Measurements from ENCODE around the gene DGCR2. TPM values are rescaled to one million over a fixed set of nuclear protein-coding genes. Genes with fewer than 3 reads are reported as not detected.

Gene DGCR2
- total and polyA plus RNA-seq, 10 of the 15 experiments (the other 5 are each of a cell fraction or from before 2014, with no cell fraction given): 0.19 to 28.4 (median 16.0) TPM

DNA sequence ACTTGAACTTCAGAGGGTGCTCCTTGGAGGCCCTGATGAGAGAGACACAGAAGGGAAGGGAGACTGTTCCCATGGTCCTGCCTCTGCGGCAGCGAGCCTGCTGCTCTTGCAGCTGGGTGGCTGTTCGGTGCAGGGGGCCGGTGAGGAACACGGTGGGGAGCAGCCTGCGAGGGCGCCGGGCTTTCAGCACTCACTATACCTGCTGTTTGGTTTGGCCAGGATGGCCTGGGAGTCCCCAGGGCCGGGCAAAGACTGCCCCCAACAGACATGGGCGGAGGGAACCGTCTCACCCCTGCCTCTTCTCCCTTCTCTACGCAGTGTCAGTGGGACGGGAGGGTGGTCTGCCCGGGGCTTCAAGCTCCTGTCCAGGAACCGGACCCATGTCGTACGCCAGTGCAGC lies 128.2 kb downstream of the DGCR2 start (continued):
- TF ChIP-seq, protein P1, sequence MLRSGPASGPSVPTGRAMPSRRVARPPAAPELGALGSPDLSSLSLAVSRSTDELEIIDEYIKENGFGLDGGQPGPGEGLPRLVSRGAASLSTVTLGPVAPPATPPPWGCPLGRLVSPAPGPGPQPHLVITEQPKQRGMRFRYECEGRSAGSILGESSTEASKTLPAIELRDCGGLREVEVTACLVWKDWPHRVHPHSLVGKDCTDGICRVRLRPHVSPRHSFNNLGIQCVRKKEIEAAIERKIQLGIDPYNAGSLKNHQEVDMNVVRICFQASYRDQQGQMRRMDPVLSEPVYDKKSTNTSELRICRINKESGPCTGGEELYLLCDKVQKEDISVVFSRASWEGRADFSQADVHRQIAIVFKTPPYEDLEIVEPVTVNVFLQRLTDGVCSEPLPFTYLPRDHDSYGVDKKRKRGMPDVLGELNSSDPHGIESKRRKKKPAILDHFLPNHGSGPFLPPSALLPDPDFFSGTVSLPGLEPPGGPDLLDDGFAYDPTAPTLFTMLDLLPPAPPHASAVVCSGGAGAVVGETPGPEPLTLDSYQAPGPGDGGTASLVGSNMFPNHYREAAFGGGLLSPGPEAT (IDR thresholded peaks at IDR 0.05; ENCODE audit: low read depth): no peak
- TF ChIP-seq, protein P2, sequence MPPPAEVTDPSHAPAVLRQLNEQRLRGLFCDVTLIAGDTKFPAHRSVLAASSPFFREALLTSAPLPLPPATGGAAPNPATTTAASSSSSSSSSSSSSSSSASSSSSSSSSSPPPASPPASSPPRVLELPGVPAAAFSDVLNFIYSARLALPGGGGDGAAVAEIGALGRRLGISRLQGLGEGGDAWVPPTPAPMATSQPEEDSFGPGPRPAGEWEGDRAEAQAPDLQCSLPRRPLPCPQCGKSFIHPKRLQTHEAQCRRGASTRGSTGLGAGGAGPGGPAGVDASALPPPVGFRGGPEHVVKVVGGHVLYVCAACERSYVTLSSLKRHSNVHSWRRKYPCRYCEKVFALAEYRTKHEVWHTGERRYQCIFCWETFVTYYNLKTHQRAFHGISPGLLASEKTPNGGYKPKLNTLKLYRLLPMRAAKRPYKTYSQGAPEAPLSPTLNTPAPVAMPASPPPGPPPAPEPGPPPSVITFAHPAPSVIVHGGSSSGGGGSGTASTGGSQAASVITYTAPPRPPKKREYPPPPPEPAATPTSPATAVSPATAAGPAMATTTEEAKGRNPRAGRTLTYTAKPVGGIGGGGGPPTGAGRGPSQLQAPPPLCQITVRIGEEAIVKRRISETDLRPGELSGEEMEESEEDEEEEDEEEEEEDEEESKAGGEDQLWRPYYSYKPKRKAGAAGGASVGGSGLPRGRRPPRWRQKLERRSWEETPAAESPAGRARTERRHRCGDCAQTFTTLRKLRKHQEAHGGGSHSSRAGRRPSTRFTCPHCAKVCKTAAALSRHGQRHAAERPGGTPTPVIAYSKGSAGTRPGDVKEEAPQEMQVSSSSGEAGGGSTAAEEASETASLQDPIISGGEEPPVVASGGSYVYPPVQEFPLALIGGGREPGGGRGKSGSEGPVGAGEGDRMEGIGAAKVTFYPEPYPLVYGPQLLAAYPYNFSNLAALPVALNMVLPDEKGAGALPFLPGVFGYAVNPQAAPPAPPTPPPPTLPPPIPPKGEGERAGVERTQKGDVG (CRISPR knock-in tag; IDR thresholded peaks at IDR 0.05): no peak

DNA sequence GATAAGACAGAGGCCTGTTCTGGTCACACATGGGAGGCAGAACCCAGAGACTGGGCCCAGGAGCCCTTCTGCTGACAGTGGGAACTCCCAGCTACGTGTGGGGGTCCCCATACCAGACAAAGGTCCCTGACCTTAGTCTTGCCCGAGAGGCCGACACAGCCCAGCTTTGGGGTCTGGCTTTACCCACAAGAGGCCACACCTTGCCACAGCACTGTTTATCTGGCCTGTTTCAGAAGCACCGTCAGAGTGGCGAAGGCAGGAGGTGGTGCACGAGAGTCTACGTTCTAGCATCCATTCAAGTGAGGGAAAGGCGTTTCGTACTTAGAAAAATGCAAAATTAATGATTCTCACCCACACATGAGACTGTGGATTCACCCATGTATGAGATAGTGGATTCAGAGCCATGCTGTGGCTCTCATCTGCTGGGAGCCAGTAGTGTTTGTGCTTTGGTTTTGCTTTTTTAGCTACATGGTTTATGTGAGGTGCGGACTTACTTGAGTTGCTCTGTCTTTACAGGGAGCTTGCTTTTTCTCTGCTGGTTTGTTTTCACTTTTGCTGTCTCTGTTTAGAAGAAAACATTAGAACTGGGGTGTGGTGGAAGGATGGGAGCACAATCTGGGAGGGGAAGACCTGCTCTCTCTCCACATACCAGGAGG lies 129.5 kb downstream of the DGCR2 start:
- Histone ChIP-seq H3K9me3 (replicated peaks; ENCODE audit: control insufficient read depth, insufficient read depth, low read length) (no peaks in the 10 kb centered on the region), H2AFZ (ENCODE audit: control insufficient read depth, low read depth, low read length) (no peak overlapping the region), H3K9ac (ENCODE audit: control insufficient read depth, insufficient read depth, low read length) (no peak overlapping the region), H3K27ac (ENCODE audit: control insufficient read depth, insufficient read depth) (no peak overlapping the region), H3K4me3 (no peak overlapping the region), H3K4me1 (ENCODE audit: control insufficient read depth, insufficient read depth, low read length) (no peaks in the 10 kb centered on the region), H4K20me1 (ENCODE audit: control insufficient read depth, insufficient read depth) (no peaks in the 10 kb centered on the region; the same call in 1 of the 2 replicates), H3K4me2 (ENCODE audit: control insufficient read depth, insufficient read depth) (no peak overlapping the region), H3K27me3 (replicated peaks in 1 of 2; ENCODE audit: control insufficient read depth in 2 of 2, insufficient read depth in 2 of 2, low read length in 1 of 2) (no peaks in the 10 kb centered on the region), H3K79me2 (ENCODE audit: control insufficient read depth, insufficient read depth, low read length) (no peaks in the 10 kb centered on the region), H3K36me3 (ENCODE audit: control insufficient read depth in 2 of 2, insufficient read depth in 2 of 2, low read length in 1 of 2) (no peaks in the 10 kb centered on the region)
- CTCF ChIA-PET: interaction anchor here (1.0 kb wide), 1 partner anchor 10 kb away, joined by 4 read pairs; no protein-coding TSS in a partner anchor
- intact Hi-C loops (cut with micrococcal nuclease; ENCODE audit: unreplicated experiment) (no loop called here), in situ Hi-C loops (cut with MboI) (no loop called here)
- FAIRE-seq: no peak
- WGBS (ENCODE audit: insufficient coverage, insufficient replicate concordance, low lambda C conversion rate, missing lambda C conversion rate): 54% methylated on average over 10 of the region's 10 CpGs
- BruUV-seq (replicated peaks): no TSS peak
- DNase-seq (ENCODE audit: low read depth, low spot score): no peak
- POLR2A ChIA-PET: no interaction called here
- RAD21 ChIA-PET (ENCODE audit: unreplicated experiment): no interaction called here
- ATAC-seq: no peak
- TF ChIP-seq CHD2 (IDR thresholded peaks at IDR 0.05; ENCODE audit: borderline replicate concordance, low read depth, low read length) (no peak), TCF3 (IDR thresholded peaks at IDR 0.05; ENCODE audit: borderline replicate concordance, insufficient read depth, low read depth, low read length) (no peak), FOXK2 (IDR thresholded peaks at IDR 0.05) (no peak)
- TF ChIP-seq, protein P3, sequence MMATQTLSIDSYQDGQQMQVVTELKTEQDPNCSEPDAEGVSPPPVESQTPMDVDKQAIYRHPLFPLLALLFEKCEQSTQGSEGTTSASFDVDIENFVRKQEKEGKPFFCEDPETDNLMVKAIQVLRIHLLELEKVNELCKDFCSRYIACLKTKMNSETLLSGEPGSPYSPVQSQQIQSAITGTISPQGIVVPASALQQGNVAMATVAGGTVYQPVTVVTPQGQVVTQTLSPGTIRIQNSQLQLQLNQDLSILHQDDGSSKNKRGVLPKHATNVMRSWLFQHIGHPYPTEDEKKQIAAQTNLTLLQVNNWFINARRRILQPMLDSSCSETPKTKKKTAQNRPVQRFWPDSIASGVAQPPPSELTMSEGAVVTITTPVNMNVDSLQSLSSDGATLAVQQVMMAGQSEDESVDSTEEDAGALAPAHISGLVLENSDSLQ (IDR thresholded peaks at IDR 0.05): no peak
- SMC1A ChIA-PET (ENCODE audit: uncharacterized antibody, unreplicated experiment): no interaction called here
